Caki2 (cell line): Measurements from ENCODE around the gene BABAM2. TPM values are rescaled to one million over a fixed set of nuclear protein-coding genes. Genes with fewer than 3 reads are reported as not detected.

ENCODE experiments used
- DNase-seq: peaks from one replicate; pipeline ENCODE4 v3.0.0-alpha.2; 2015; ENCODE audit warnings: low read depth
- in situ Hi-C: cut with HindIII; loops from 2 replicates; pipeline ENCODE4 v1.10.0; 2016; ENCODE audit warnings: low sequenced_read_pairs, low pct_unique_long_range_greater_than_20kb, mixed read lengths
- total RNA-seq: library from RNA; depleted of rRNA; stranded (reverse); fragments of >200 nt; shearing (Covaris generic); gene quantifications from 2 replicates; pipeline ENCODE4 v1.2.3, GENCODE V29; 2014; ENCODE audit warnings: low replicate concordance

BABAM2 gene
- total RNA-seq, 1 experiment from 2014 or later, result 47.4 TPM

DNA sequence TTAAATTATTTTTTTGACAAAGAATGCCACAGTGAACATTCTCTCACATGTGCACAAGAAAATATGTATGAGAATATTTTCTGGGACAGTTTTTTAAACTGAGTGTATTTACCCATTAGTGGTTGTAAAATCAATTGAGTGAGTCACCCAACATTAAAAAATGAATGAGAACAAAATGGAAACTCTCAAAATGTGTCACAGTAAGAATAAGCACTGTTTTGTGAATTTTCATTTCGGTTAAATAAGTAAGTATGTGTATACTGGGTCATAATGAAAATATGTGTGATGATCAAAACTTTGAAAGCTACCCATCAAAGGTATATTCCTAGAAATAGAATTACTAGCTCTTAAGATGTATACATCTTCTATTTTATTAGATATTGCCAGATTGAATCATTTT, 11.6 kb downstream of the BABAM2 start:
- in situ Hi-C loops, result no loop called here
- no peak for DNase-seq

DNA sequence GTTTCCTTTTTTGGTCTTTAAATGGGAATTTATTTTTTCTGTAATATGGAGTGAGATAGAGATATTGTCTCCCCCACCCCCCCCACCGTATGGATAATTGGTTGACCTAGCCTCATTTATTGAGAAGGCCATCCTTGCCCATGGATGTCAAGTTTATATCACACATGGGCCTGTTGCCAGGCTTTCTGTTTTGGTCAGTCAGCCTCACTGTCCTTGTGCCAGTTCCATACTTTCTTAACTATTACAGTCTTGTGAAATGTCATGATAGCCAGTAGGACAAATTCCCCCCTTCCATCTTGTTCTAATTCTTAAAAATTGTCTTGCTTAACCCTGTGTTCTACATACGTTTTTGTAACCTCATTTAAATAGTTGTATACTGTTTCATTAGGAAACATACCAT, 12.5 kb downstream of the BABAM2 start:
- in situ Hi-C loops, result no loop called here
- DNase-seq, result no peak

DNA sequence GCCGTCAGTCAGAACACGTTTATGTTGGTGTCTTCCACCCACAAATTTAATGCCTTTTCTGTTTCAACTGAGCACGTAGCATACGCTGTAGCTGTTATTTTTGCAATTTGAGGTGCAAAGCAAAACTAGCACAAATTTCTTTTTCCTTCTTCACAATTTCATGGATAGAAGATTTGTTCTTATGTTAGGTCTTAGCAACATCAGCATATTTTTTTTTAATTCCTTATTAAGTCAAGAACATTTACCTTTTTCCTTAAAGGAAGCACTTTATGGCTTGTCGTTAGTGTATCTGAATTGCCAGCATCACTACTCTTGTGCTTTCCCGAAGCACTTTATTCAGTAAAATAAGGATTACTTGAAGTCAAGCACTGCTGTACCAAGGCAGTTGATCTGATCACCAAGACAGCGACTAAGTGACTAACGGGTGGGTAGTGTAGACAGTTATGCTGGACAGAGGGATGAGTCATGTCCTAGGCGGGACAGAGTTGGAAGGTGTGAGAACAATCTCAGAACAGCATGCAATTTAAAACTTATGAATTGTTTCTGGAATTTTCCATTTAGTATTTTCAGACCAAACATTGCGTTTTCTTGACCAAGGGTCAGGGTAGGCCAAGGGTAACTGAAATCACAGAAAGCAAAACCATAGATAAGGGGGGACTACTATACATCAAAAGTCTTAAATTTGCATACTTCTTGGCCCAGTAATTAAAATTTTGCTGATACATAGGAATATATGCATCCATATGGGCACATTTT, 13.3 kb downstream of the BABAM2 start:
- DNase-seq, result no peak
- in situ Hi-C loops, result no loop called here

DNA sequence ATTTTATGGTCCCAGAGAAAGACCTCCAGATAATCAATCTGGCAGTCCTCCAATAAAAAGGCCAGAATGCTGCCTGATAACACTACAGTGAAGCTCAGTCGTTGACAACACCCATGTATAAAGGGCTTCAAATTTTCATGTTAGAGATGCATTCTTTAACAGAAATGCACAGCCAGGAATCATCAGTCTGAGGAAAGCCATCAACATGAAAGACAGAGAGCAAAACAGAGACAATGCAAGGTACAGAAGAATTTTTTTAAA, 13.8 kb downstream of the BABAM2 start:
- in situ Hi-C loops, result no loop called here
- DNase-seq, result no peak

DNA sequence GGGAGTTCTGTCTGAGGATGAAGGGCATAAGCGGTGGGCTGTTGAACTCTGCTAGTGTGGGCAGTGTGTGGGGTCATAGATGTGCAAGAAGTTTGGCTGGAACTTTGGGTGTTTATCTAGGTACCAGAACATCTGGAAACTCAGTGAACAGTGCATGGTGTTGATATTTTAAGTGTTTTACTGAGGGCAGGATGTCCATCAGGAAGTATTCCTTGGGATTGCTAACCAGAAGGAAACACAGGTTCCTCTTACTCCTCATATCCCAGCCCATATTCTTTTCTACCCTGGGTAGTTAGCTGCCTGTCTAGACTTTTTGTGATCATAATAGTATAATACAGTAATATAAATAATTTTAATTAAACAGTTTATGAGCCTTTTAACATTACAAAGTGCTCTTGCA, 15.5 kb downstream of the BABAM2 start:
- DNase-seq, result no peak
- in situ Hi-C loops, result no loop called here

DNA sequence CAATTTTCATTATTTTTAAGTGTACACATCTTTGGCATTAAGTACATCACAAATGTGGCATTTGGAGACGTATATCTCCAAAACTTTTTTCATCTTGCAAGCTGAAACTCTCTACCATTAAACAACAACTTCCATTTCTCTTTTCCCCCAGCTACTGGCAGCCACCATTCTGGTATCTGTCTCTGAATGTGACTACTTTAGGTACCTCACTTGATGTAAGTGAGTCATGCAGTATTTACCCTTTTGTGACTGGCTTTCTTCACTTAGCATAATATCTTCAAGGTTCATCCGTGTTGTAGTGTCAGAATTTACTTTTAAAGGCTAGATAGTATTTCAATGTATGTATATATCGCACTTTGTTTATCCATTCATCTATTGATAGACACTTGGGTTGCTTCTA, 17.0 kb downstream of the BABAM2 start:
- in situ Hi-C loops, result no loop called here
- DNase-seq, result no peak

DNA sequence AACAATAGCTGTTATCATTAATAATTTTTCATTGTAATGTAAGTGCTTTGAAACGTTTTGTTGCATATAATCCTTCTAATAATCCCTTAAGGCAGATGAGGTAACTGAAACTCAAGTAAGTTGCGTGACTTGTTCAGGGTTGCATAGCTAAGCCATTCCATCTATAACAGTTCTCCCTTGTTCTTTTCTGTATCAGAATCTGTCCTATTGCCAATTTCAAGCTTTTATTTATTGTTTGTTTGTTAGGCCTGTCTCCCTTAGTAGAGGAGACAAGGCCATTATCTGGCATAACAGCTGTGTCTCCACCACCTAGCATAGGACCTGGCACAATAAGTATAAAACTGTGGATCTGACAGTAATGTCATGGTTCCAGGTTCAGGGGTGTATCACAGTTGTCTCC, 19.4 kb downstream of the BABAM2 start:
- no peak for DNase-seq
- in situ Hi-C loops, result no loop called here

DNA sequence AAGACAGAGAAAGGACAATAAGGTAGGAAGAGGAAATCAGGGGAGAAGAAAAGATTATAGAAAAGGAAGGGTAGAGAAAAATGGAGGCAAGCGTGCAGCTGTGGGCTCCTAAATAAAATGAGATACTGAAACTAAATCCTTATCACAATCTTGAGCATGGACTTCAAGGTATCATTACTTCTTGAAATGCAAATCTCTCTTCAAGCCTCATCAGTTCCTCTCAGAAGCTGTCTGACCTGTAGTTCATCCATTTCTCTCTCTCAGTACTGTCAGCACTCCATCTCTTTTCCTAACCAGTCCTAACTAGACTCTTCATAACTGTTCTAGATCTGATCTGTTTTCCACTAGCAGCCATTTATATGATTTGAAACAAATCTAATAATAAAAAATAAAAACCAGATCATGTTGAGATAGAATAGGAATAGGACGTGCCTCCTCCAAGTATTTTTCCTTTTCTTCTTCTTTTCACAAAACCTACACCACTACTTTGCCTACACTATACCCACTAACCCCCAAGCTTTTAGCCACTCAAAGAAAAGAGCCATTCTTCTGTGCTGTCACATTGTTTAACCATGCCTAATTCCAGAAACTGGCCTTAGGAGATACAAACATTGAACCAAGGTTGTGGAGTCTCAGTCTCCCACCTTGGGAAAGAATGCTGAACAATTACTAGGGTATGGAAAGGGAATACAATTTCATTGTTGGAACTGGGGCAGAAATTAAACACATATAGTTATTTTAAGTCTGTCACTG, 21.1 kb downstream of the BABAM2 start:
- DNase-seq, result no peak
- in situ Hi-C loops, result no loop called here

DNA sequence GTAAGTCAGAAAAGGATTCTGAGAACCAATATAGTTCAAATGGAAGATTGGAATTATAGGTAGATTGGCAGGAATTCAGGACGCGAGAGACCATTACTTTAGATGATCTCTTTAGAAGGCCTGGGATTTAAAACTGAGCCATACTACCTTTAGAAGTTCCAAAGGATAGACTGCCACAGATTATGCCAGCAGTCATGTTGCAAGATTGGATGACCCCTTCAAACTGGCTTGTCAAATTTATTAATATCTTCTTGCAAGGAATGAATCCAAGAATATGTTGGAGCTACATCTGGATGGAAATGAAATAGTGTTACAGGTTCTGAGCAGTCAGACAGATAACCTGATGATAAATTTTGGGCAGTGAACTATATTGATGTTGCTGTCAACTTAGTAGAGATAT, 22.0 kb downstream of the BABAM2 start:
- in situ Hi-C loops, result no loop called here
- DNase-seq, result no peak

DNA sequence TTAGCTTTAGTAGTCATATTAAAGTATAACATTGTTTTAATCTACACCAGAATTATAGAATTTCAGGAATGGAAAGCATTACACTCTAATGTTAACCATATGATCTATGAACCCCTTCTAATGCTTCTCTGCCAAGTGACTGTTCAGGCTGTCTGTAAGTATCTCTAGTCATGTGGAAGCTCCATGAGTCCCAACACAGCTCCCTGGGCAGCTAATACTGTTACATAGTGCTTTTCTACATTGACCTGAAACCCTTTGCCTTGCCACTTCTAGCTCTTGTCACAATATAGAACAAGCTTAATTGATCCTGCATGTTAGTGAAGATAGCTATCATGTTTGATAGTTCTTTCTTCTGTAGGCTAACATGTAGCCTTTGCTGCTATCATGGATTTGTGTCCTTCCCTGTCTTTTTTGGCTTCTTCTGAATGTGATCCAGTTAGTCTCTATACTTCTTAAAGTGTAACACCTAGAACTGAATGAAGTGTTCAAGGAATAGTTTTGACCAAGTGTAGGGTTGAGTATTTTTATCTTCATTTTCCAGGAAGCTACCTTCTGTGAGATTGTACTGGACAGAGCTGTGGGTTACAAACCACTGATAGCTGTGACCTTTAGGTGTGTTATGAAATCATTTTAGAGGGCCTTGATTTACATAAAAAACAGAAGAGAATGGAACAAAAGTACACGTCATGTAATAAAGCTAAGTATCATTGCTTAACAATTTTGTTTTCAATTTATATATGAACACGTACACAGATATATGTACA, 23.7 kb downstream of the BABAM2 start:
- in situ Hi-C loops, result no loop called here
- no peak for DNase-seq

DNA sequence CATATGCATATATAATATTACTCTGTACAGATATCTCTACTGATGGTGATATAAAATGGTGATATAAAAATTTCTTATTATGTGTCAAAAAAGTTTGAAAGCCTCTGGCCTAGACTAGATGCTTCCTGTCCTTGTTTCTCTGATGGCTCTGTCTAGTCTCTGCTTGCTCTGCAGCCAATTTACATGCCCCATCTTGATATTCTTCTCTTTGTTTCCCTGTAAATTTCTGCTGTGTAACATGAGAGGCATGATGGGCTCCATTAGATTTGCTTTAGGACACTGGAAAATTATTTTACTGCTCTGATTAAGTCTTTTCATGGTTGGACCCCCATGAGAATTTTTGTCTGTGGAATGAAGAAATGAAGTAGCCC, 24.3 kb downstream of the BABAM2 start:
- DNase-seq, result no peak
- in situ Hi-C loops, result no loop called here

DNA sequence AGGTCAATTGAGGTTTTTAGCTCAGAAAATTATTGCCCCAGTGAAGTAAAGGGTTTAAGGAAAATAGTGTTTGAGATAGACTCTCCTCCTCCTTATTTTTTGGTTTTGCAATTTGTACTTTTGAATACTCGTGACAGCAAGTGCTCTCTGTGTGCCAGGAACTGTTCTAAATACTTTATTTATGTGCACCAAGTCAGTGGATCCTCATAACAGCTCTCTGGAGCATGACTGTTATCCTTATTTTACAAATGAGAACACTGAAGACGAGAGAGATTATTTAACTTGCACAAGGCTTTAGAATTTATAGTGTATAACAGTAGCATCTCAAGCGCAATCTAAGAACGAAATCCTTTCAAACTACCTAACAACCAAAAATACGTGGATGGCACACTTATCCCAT, 24.7 kb downstream of the BABAM2 start:
- in situ Hi-C loops, result no loop called here
- DNase-seq, result no peak

DNA sequence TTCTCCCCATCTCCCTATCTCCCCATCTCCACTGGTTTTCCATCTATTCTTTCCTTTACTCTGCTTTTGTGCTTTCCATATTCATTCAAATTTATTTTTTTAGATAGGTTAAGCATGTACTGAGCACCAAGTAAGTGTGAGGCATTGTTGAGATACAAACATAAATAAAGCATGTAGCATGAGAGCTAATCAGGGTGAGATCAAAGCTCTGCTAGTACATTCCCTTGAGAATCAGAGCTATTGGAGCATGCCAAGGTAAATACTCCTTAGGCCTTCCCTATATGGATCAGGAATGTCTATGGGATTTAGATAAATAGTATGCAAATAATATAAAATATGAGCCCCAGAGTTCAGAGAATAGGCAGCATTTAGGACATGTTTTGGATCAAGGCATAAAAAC, 25.3 kb downstream of the BABAM2 start:
- no peak for DNase-seq
- in situ Hi-C loops, result no loop called here

DNA sequence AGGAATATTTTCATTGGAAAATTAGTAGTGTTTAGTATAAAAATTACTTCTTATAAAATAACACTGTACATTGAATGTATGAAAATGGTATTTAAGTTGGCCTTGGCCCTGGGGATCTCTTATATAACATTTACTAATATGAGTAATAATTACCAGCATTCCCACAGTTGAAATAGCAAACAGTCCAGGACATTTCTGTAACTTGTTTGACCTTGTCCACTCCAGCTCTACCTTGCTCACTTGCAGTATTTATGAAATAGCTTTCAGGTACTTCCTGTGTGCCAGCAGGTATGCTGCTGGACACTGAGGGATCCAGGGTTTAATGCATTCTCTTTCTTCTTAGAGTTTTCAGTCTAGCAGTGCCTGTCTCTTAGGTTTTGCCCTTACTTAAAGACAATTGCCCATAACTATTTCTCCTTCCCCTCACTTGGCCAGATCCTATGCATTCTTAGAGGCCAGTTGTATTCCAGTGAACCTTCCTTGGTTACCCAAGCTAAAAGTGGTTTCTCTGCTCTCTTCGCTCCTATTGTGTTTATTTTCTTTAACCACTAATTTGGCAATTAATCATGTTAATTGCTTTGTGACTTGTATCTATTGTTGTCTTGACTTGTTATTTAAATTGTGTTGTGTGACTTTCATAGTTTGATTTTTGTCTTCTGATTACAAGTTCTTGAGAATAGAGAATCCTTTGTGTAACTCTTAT, 25.9 kb downstream of the BABAM2 start:
- no peak for DNase-seq
- in situ Hi-C loops, result no loop called here

DNA sequence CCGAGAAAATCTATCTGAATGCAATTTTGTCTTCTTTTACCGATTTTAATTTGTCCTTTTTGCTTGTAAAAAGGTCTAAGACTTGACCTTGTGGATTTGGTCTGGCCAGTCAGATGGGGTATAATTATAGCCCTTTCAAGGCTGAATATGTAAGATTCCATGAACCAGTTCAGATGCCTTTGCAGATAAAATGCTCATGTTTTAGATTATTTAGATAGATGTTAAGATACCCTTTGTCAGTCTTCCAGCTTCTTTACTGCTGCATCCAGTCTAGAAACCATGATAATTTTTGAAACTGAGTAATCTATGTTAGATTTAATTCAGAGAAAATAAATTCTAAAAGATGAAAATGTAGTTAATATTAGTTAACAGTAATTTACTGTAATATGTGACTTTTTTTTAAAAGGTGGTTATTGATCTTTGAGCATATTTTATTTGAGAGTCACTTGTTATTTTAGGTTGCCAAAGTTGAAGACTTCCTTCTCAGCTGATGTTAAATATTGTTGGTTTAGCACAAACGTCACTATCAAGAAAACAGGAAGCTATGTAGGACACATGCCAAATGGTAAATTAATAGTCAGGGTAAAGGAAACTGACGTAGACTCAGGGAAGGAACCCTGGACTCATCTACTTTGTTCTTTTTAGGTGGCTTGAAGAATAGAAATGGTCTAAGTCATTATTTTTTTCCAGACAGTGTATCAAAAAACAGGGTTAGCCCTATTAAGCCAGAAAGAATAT, 29.8 kb downstream of the BABAM2 start:
- DNase-seq, result peak; percentile 21
- in situ Hi-C loops, result no loop called here

DNA sequence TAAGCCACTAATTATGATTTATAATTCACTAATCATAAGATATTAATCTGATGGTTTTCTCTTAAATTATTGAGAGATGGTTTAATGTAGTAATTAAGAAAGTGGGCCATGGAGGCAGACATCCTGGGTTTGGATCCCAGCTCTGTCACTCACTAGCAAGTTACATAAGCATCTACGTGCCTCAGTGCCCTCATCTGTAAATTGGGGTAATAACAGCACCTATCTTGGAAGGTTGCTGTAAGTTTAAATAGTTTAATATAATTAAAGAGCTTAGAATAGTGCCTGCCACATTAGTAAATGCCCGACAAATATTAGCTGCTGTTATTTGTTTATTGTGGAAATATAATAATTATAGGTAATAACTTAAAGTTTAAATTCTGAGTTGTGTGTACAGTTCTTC, 30.9 kb downstream of the BABAM2 start:
- in situ Hi-C loops, result no loop called here
- DNase-seq, result no peak

DNA sequence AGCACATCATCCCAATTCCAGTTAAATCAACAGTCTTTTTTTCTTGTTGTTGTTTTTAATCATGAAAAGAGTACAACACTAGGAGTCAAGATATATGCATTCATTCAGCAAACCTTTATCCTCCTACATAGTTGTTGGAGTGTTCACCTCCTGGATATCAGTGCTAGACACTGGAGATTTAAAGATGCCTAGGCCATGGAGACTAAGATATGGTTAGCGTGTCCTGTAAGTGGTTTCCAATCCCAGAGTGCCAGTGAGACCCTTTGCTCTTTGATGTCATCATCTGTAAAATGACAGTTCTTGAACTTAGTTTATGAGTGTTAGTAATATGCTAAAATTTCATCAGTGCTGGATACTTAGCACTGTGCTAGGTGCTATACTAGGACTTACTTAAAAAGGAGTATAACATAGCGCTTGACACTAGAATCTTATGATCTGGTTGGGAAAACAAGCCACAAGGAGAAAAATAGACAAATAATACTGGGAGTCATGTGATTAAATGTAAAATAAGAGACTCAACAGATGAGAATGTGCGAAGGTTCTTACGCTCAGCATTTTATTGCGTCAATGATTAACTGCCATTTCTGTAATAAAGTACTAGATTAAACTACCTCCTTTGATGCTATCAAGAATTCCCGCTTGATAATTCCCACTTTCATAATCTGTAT, 31.5 kb downstream of the BABAM2 start:
- in situ Hi-C loops, result no loop called here
- DNase-seq, result peak; percentile 86

DNA sequence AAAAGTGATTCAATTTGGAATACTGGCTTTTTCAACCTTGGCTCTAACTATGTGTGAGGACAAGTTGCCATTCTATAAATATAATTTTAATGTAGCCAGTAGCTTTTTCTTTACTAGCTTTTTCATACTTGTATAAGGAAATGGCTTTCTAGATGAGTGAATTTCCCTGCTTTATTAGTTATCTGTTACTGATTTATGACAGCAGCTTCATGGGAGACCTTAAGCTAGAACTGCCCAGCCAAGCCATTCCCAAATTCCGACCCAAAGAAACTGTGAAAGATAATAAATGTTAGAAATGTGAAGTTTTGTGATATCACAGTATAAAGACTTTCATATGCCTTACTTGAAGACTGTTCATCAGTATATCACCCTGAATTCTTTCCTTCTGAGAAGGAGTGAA, 32.3 kb downstream of the BABAM2 start:
- in situ Hi-C loops, result no loop called here
- peak; percentile 71 for DNase-seq
